GM21423 (cell line): ENCODE results near the gene NR0B2.
A peak's percentile ranks its signal among the peaks of the same experiment; 100 is the strongest.

Source experiments
- ATAC-seq: cut with Tn5 transposase; IDR thresholded peaks from one replicate; pipeline ENCODE4 v1.9.1; 2021; ENCODE audit warnings: mild to moderate bottlenecking, moderate library complexity; ENCODE audit not compliant: unreplicated experiment

The NR0B2 gene

GRCh38 chr1:26938004-26938658 lies 24.4 kb upstream of the NR0B2 start:
- ATAC-seq, result no peak

DNA sequence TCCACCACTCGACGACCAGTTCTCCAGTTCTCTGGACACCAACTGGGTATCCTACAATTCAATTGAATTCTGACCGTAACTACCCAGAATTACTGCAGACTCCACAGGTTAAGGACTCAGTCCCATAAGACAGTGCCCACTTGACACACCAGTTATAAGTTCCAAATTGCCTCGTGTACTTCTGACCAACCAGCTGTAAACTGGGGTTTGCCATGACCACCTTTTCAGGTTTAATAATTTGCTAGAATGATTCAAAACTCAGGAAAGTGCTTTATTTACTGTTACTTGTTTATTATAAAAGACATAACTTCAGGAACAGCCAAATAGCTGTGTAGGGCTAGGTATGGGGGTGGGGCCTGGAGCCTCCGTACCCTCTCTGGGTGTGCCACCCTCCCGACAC lies 23.0 kb upstream of the NR0B2 start:
- no peak for ATAC-seq

GRCh38 chr1:26932531-26932930 lies 18.8 kb upstream of the NR0B2 start:
- no peak for ATAC-seq

DNA sequence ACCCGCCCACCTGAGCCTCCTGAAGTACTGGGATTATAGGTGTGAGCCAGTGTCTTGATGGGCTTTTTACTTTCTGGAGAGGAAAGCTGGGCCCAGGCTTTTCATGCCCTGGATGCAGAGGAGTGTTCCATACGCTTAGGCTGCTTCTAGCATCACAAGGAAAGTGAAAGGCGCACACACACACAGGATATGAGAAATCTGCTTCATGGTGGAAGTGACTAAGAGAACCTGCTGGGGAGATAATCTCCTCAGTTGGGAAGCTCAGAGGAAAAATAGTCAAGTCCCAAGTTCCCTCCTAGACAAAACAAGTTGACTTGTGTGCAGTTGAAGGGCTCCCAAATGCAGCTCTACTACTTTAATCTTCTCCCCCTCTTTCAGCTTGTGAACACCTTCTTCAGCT lies 9.9 kb upstream of the NR0B2 start:
- ATAC-seq, result no peak

- ATAC-seq, result no peak
These were observed 9.1 kb upstream of the NR0B2 start for GRCh38 chr1:26922901-26923300.

DNA sequence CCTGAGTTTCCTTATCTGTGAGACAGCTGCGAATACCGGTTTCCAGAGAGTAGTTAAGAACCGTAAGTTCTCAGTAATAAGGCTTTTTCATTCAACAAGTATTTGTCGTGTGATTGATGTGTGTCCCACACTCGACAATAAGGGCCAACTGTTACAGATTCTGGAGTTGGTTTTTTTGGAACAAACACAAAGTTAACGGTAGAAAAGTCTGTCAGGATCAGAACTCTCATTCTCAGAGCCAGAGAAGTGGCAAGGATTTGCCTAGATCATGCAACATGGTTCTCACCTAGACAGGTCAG lies 8.6 kb upstream of the NR0B2 start:
- no peak for ATAC-seq

DNA sequence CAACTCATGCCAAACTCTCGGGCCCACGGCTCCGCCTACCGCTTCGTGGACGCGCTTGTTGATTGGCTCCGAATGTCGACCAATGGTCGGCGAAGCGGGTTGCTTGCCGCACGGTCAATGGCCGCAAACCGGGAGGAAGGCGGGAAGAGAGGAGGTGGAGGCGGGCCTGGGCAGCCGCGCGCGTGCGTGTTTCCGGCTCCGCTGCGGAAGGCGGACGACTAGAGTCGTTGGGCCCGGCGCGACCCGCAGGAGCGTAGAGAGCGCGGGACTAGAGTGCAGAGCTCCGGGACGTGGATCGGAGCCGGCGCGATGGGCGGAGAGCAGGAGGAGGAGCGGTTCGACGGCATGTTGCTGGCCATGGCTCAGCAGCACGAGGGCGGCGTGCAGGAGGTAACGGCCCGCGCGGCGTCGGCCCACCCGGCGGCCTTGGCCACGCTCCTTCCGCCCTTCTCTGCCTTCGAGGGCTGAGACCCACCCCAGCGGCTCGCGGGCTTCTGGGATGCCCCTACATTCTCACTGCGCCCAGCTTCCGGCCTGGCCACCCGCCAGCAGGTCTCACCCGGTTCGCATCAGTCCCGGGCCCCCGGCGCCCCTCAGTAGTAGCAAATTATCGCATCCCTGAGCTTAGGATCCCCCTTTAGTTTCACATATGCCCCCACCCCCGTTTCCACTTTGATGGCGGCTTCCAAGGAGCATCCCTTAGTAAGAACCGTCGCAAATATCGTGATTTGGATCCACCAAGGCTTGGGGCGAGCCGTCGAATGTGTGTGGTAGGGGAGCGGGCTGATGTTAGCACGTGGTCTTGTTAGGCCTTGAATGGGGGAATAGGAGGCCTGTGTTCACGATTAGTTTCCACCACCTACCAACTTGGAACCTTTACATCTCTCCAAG lies 8.0 kb upstream of the NR0B2 start, which contains the start of gene NUDC:
Gene NUDC, plus strand, starts transcription at position 204 of the 891 bp plus-strand sequence. Its CDS starts 106 bp downstream, at position 310.
- peak; percentile 96 for ATAC-seq

- ATAC-seq, result no peak
These were observed 7.4 kb upstream of the NR0B2 start for GRCh38 chr1:26921126-26921539.

GRCh38 chr1:26915204-26915842 lies 1.5 kb upstream of the NR0B2 start:
- ATAC-seq, result no peak

DNA sequence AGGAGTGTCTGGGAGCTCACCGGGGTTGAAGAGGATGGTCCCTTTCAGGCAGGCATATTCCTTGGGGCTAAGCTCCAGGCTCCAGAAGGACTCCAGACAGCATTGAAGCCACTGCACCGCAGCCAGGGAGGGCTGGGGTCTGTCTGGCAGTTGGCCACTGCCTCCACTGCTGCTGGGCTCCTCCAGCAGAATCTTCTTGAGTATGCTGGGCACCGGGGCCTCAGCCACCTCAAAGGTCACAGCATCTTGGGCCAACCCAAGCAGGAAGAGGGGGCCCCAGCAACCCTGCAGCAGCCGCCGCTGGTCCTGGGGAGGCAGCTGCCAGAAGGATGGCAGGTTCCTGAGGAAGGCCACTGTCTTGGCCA lies 404 bp downstream of the NR0B2 start:
- no peak for ATAC-seq

DNA sequence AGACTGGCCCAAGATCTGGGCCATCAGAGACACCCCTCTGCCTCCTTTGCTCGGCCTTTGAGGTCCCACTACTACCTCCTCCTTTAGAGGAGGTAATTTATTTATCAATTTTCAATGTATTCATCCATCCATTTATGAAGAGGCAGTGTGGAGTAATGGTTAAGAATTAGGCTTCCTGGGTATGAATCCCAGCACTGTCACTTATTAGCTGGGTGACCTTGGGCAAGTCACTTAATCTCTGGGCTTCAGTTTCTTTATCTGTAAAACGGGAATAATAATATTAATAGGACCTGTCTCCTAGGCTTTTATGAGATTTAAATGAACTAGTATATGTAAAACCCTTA lies 1.7 kb downstream of the NR0B2 start:
- no peak for ATAC-seq

GRCh38 chr1:26911399-26912146 lies 2.2 kb downstream of the NR0B2 start:
- ATAC-seq, result no peak

GRCh38 chr1:26910343-26911160 lies 3.2 kb downstream of the NR0B2 start:
- ATAC-seq, result no peak

DNA sequence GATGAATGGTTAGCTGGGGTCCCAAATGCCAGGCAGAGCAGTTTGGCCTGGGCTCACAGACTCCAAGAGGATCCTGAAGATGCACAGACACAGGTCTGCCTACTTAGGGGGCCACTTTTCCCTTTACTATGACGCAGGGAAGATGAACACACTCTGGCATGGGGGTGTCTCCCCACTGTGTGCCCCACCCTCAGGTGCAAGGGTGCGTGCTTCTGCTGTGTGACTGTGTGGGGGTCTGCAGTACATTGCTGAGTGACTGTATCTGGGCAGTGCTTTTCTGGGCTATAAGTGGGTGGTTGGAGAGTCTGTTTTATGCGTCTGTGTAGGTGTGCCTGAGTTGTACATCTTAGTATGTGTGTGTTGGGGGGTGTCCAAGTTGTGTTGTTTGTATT lies 3.8 kb downstream of the NR0B2 start:
- no peak for ATAC-seq

- no peak for ATAC-seq
These were observed 6.5 kb downstream of the NR0B2 start for GRCh38 chr1:26907071-26907917.

GRCh38 chr1:26900815-26901511 lies 12.8 kb downstream of the NR0B2 start:
- no peak for ATAC-seq

GRCh38 chr1:26900001-26900814 lies 13.6 kb downstream of the NR0B2 start, which contains the start of gene GPATCH3:
GPATCH3 (minus strand) TSS chr1:26900467; CDS start chr1:26900442, 25 bp downstream.
- peak; percentile 89 for ATAC-seq

DNA sequence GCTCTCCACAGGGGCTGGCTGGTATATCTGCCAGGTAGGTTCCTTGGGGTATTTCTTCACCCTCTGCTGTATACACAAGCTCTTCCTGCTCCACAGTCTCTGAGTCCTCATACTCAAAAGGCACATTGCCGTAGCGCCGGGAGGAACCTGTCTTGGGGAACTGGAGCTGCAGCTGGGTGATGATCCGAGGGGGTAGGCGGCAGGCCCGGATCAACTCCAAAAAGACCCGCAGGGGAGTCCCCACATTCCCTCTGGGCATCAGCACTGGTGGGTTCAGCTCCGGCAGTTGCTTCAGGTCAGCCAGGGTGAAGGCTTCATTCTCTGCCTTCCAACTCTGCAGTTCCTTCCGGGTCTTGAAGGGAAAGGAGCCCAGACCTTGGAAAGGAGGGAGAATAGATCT lies 16.4 kb downstream of the NR0B2 start:
- no peak for ATAC-seq
